ENCODE data around the gene GIT2.

DNA sequence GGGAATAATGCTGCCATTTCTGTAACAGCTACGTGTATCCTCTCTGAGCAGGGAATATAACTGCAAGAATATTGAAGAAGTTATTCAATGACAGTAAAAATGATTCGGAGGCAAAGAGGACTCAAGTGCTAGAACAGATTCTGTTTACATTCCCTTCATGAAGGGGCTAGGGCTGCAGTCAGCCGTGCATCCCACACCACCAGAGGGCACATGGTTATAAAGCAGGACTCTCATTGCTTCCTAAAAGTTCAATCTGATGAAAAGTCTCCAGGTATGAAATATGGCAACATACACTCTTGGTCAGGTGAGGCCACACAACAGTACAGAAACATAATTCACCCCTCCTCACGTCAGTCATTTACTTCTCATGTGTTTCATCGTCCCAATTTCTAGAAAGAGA is 62.1 kb downstream of the GIT2 start:
- TF ChIP-seq, protein P1, sequence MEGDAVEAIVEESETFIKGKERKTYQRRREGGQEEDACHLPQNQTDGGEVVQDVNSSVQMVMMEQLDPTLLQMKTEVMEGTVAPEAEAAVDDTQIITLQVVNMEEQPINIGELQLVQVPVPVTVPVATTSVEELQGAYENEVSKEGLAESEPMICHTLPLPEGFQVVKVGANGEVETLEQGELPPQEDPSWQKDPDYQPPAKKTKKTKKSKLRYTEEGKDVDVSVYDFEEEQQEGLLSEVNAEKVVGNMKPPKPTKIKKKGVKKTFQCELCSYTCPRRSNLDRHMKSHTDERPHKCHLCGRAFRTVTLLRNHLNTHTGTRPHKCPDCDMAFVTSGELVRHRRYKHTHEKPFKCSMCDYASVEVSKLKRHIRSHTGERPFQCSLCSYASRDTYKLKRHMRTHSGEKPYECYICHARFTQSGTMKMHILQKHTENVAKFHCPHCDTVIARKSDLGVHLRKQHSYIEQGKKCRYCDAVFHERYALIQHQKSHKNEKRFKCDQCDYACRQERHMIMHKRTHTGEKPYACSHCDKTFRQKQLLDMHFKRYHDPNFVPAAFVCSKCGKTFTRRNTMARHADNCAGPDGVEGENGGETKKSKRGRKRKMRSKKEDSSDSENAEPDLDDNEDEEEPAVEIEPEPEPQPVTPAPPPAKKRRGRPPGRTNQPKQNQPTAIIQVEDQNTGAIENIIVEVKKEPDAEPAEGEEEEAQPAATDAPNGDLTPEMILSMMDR (IDR thresholded peaks at IDR 0.05; ENCODE audit: low read length) = no peak
- TF ChIP-seq EZH2 (optimal IDR thresholded peaks at IDR 0.05; ENCODE audit: low read depth, low read length) = no peak

Data from MM.1S (cell line).